ENCODE results near the gene MAML1. TPM values are rescaled to one million over a fixed set of nuclear protein-coding genes. Genes with fewer than 3 reads are reported as not detected.

Gene MAML1
- total RNA-seq, 1 donor from 2014 or later: 20.4 TPM

GRCh38 chr5:179792612-179793467 lies 60.2 kb downstream of the MAML1 start:
- DNase-seq (ENCODE audit: low spot score): no peak

- no peak for DNase-seq (ENCODE audit: low spot score)
These were observed 61.0 kb downstream of the MAML1 start, which contains the start of gene LTC4S for GRCh38 chr5:179793468-179794139. Gene LTC4S, plus strand, starts transcription at chr5:179793986. Its CDS starts 95 bp downstream, at chr5:179794081.

GRCh38 chr5:179794171-179794570 lies 61.5 kb downstream of the MAML1 start:
- no peak for DNase-seq (ENCODE audit: low spot score)

GRCh38 chr5:179794575-179794974 lies 62.0 kb downstream of the MAML1 start:
- DNase-seq (ENCODE audit: low spot score): no peak

GRCh38 chr5:179795049-179795862 lies 62.6 kb downstream of the MAML1 start:
- no peak for DNase-seq (ENCODE audit: low spot score)

GRCh38 chr5:179795863-179796833 lies 63.5 kb downstream of the MAML1 start:
- DNase-seq (ENCODE audit: low spot score): peak; percentile 95

- no peak for DNase-seq (ENCODE audit: low spot score)
These were observed 64.4 kb downstream of the MAML1 start for GRCh38 chr5:179796877-179797608.

GRCh38 chr5:179797741-179798140 lies 65.1 kb downstream of the MAML1 start:
- DNase-seq (ENCODE audit: low spot score): no peak

GRCh38 chr5:179798144-179798770 lies 65.6 kb downstream of the MAML1 start:
- no peak for DNase-seq (ENCODE audit: low spot score)

GRCh38 chr5:179798771-179799643 lies 66.4 kb downstream of the MAML1 start:
- DNase-seq (ENCODE audit: low spot score): no peak

GRCh38 chr5:179799644-179799973 lies 67.0 kb downstream of the MAML1 start:
- DNase-seq (ENCODE audit: low spot score): no peak

GRCh38 chr5:179800071-179800695 lies 67.6 kb downstream of the MAML1 start:
- DNase-seq (ENCODE audit: low spot score): no peak

- DNase-seq (ENCODE audit: low spot score): no peak
These were observed 68.1 kb downstream of the MAML1 start for GRCh38 chr5:179800696-179801201.

GRCh38 chr5:179801304-179802206 lies 68.9 kb downstream of the MAML1 start:
- DNase-seq (ENCODE audit: low spot score): no peak

GRCh38 chr5:179802207-179802883 lies 69.7 kb downstream of the MAML1 start:
- no peak for DNase-seq (ENCODE audit: low spot score)

GRCh38 chr5:179802950-179803562 lies 70.4 kb downstream of the MAML1 start:
- no peak for DNase-seq (ENCODE audit: low spot score)

All from mesenteric fat pad (tissue), 1 donor.